A549 (cell line): Measurements from ENCODE around the gene MEF2C. TPM values are rescaled to one million over a fixed set of nuclear protein-coding genes. Genes with fewer than 3 reads are reported as not detected.

ENCODE experiments used
- ATAC-seq, 2 experiments: fragments of 200-7000 bp in 1 of 2; fragments of >200 bp in 1 of 2; cut with Nextera tagmentation in 1 of 2; cut with Tn5 transposase in 1 of 2; 3 replicates each; pipeline versions ENCODE4 v1.8.0 to v1.9.1; 2018 to 2020; ENCODE audit warnings: mild to moderate bottlenecking in 1 of 2, moderate library complexity in 1 of 2
- CTCF ChIA-PET: fragments of 300-600 bp; sonication (Branson Sonifier 250); formaldehyde crosslinking; extraction: SDS; loops from one replicate; lab custom pipeline; 2021; ENCODE audit warnings: antibody characterized with exemption, inconsistent platforms; lab: Yijun Ruan, JAX
- POLR2A ChIA-PET: fragments of 350-600 bp; formaldehyde crosslinking; extraction: SDS; loops from one replicate; lab custom pipeline; 2021; ENCODE audit warnings: antibody characterized with exemption, inconsistent platforms; lab: Yijun Ruan, JAX
- DNase-seq, 2 experiments: peaks; one replicate each; pipeline versions ENCODE4 v3.0.0 to v3.0.0-alpha.2; 2011 to 2016; ENCODE audit warnings: low read depth in 1 of 2, low spot score in 1 of 2
- FAIRE-seq: peaks from 2 replicates; lab custom pipeline; 2011; peaks lifted over from hg19 to GRCh38; lab: Jason Lieb, UNC
- H3K27ac ChIP-seq, 2 experiments: fragments of >200 bp; sonication (Bioruptor Twin); formaldehyde crosslinking; 3 replicates each; pipeline ENCODE4 v1.5.1; 2016 to 2017
- H3K4me1 ChIP-seq: fragments of >200 bp; sonication (Bioruptor Twin); formaldehyde crosslinking; 3 replicates; pipeline ENCODE4 v1.6.1; 2016
- H3K4me2 ChIP-seq: fragments of >200 bp; sonication (Bioruptor Twin); formaldehyde crosslinking; 3 replicates; pipeline ENCODE4 v1.6.1; 2016
- H3K4me3 ChIP-seq: fragments of >200 bp; sonication (Bioruptor Twin); formaldehyde crosslinking; 3 replicates; pipeline ENCODE4 v1.5.1; 2016
- H3K9me3 ChIP-seq: fragments of >200 bp; sonication (Bioruptor Twin); formaldehyde crosslinking; 3 replicates; pipeline ENCODE4 v1.6.1; 2016
- HDAC2 ChIP-seq: fragments of 200-600 bp; sonication (generic); IDR thresholded peaks from 2 replicates; pipeline ENCODE4 v1.6.1; 2016
- HOXB13 ChIP-seq: fragments of 250-450 bp; sonication (Bioruptor Pico); IDR thresholded peaks from 2 replicates; pipeline ENCODE4 v1.5.0; 2020; ENCODE audit warnings: low read depth, mild to moderate bottlenecking, moderate library complexity
- HOXB5 ChIP-seq: fragments of 250-450 bp; sonication (Bioruptor Pico); IDR thresholded peaks from 2 replicates; pipeline ENCODE4 v1.5.0; 2020; ENCODE audit warnings: mild to moderate bottlenecking, moderate library complexity
- KDM1A ChIP-seq: fragments of 200-600 bp; sonication (generic); IDR thresholded peaks from 2 replicates; pipeline ENCODE4 v1.6.1; 2016; ENCODE audit warnings: low read depth, mild to moderate bottlenecking
- NFE2L2 ChIP-seq: fragments of 150-350 bp; conservative IDR thresholded peaks from 2 replicates; pipeline ENCODE4 v1.6.1; 2014; ENCODE audit warnings: low read length
- POLR2AphosphoS2 ChIP-seq: conservative IDR thresholded peaks from 2 replicates; pipeline ENCODE4 v1.6.1; 2012; ENCODE audit warnings: low read length, improper control_type of control experiment, inconsistent platforms
- RAD21 ChIP-seq, 2 experiments: fragments of >200 bp in 1 of 2; sonication (Bioruptor Twin) in 1 of 2; formaldehyde crosslinking in 1 of 2; IDR thresholded peaks in 1 of 2; conservative IDR thresholded peaks in 1 of 2; 2 replicates in 1 of 2; 3 replicates in 1 of 2; pipeline ENCODE4 v1.6.1; 2012 to 2018; ENCODE audit warnings: inconsistent platforms in 1 of 2
- RARB ChIP-seq: fragments of 250-450 bp; sonication (Bioruptor Pico); IDR thresholded peaks from 2 replicates; pipeline ENCODE4 v1.8.0; 2021; ENCODE audit warnings: mild to moderate bottlenecking, moderate library complexity
- RFX5 ChIP-seq: fragments of 450-650 bp; IDR thresholded peaks from 2 replicates; pipeline ENCODE4 v1.7.1; 2014; ENCODE audit warnings: antibody characterized with exemption, mild to moderate bottlenecking, moderate library complexity
- SREBF2 ChIP-seq: fragments of 450-650 bp; IDR thresholded peaks from 2 replicates; pipeline ENCODE4 v1.6.1; 2014; ENCODE audit warnings: mild to moderate bottlenecking, moderate library complexity
- TFCP2L1 ChIP-seq: fragments of 250-450 bp; sonication (Bioruptor Pico); IDR thresholded peaks from 2 replicates; pipeline ENCODE4 v1.5.0; 2021; ENCODE audit warnings: mild to moderate bottlenecking
- TP53 ChIP-seq: fragments of 250-450 bp; sonication (Bioruptor Pico); IDR thresholded peaks from 2 replicates; pipeline ENCODE4 v1.5.0; 2021; ENCODE audit warnings: mild to moderate bottlenecking, moderate library complexity
- ZFP36 ChIP-seq: fragments of 450-650 bp; IDR thresholded peaks from 2 replicates; pipeline ENCODE4 v1.6.1; 2014; ENCODE audit warnings: borderline replicate concordance; ENCODE audit not compliant: partially characterized antibody
- ZNF302 ChIP-seq: fragments of 250-450 bp; sonication (Bioruptor Pico); IDR thresholded peaks from 2 replicates; pipeline ENCODE4 v1.9.0; 2021; ENCODE audit warnings: inconsistent platforms, mild to moderate bottlenecking, moderate library complexity
- WGBS: methylation state at CpG from one replicate; pipeline ENCODE4 v1.1.6; 2017; ENCODE audit errors: missing lambda C conversion rate; 5-methylcytosine and 5-hydroxymethylcytosine counted together
- polyA plus RNA-seq, 4 experiments: library from polyadenylated mRNA; depleted of rRNA in 3 of 4; stranded (reverse); fragments of >200 nt; fragmentation: RNase III in 1 of 4; extraction: RNeasy Plus Mini Kit Qiagen cat#74134 plus additional on column Dnase treatment in 1 of 4; gene quantifications; 2 replicates in 3 of 4; 3 replicates in 1 of 4; pipeline ENCODE4 v1.2.3, GENCODE V29; 2011 to 2017
- TF ChIP-seq, protein P1 (sequence below): fragments of 200-600 bp; sonication (generic); IDR thresholded peaks from 2 replicates; pipeline ENCODE4 v1.6.1; 2016; ENCODE audit warnings: antibody characterized with exemption, mild to moderate bottlenecking, moderate library complexity
- TF ChIP-seq, protein P2 (sequence below): fragments of 250-450 bp; sonication (Bioruptor Pico); IDR thresholded peaks from 2 replicates; pipeline ENCODE4 v1.5.0; 2020; ENCODE audit warnings: low read depth, mild to moderate bottlenecking, moderate library complexity
- TF ChIP-seq, protein P3 (sequence below): fragments of >200 bp; sonication (Bioruptor Twin); formaldehyde crosslinking; IDR thresholded peaks from 3 replicates; pipeline ENCODE4 v1.6.1; 2016
- TF ChIP-seq, protein P4 (sequence below): fragments of 450-650 bp; IDR thresholded peaks from 2 replicates; pipeline ENCODE4 v1.6.1; 2014; ENCODE audit warnings: antibody characterized with exemption
- TF ChIP-seq, protein P5 (sequence below): IDR thresholded peaks from 2 replicates; pipeline ENCODE4 v1.6.1; 2012
- TF ChIP-seq, protein P6 (sequence below): fragments of >200 bp; sonication (Bioruptor Twin); formaldehyde crosslinking; IDR thresholded peaks from 3 replicates; pipeline ENCODE4 v1.5.1; 2016

Gene MEF2C
- polyA plus RNA-seq, 2 of the 4 experiments (the other 2 are of a cell fraction): 0.03 to 0.06 TPM

DNA sequence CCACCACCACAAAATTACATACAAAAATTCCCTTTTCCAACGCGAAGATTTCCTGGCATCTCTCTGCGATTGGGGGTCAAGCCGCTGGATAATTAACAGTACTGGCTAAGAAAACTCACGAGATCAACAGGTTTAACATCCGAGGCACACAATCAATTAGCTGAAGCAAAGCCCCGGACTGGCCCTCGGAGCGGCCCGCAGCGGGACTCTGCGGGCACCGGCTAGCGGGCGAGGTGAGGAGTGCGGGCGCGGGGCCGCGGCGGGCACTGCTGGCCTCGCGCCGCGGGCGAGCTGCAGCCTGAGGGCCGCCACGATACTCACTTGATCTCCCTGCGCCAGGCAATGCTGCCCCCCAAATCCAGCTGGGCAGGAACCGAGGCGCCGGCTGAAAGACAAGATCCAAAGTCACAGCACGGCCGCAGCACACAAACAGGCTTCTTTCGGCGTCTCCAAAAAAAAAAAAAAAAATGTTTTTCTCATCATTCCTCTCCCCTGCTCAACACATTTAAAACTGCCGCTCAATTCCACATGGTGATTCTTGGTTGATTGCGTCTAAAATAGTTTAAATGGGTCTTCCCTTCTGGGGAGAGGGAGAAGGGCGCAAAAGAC lies 210.2 kb downstream of the MEF2C start (continued):
- TF ChIP-seq, protein P1, sequence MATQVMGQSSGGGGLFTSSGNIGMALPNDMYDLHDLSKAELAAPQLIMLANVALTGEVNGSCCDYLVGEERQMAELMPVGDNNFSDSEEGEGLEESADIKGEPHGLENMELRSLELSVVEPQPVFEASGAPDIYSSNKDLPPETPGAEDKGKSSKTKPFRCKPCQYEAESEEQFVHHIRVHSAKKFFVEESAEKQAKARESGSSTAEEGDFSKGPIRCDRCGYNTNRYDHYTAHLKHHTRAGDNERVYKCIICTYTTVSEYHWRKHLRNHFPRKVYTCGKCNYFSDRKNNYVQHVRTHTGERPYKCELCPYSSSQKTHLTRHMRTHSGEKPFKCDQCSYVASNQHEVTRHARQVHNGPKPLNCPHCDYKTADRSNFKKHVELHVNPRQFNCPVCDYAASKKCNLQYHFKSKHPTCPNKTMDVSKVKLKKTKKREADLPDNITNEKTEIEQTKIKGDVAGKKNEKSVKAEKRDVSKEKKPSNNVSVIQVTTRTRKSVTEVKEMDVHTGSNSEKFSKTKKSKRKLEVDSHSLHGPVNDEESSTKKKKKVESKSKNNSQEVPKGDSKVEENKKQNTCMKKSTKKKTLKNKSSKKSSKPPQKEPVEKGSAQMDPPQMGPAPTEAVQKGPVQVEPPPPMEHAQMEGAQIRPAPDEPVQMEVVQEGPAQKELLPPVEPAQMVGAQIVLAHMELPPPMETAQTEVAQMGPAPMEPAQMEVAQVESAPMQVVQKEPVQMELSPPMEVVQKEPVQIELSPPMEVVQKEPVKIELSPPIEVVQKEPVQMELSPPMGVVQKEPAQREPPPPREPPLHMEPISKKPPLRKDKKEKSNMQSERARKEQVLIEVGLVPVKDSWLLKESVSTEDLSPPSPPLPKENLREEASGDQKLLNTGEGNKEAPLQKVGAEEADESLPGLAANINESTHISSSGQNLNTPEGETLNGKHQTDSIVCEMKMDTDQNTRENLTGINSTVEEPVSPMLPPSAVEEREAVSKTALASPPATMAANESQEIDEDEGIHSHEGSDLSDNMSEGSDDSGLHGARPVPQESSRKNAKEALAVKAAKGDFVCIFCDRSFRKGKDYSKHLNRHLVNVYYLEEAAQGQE: no peak
- no peak for TF ChIP-seq ZNF302 (CRISPR knock-in tag)
- TF ChIP-seq, protein P2, sequence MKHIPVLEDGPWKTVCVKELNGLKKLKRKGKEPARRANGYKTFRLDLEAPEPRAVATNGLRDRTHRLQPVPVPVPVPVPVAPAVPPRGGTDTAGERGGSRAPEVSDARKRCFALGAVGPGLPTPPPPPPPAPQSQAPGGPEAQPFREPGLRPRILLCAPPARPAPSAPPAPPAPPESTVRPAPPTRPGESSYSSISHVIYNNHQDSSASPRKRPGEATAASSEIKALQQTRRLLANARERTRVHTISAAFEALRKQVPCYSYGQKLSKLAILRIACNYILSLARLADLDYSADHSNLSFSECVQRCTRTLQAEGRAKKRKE: no peak
- no peak for TF ChIP-seq NFE2L2
- TF ChIP-seq, protein P3, sequence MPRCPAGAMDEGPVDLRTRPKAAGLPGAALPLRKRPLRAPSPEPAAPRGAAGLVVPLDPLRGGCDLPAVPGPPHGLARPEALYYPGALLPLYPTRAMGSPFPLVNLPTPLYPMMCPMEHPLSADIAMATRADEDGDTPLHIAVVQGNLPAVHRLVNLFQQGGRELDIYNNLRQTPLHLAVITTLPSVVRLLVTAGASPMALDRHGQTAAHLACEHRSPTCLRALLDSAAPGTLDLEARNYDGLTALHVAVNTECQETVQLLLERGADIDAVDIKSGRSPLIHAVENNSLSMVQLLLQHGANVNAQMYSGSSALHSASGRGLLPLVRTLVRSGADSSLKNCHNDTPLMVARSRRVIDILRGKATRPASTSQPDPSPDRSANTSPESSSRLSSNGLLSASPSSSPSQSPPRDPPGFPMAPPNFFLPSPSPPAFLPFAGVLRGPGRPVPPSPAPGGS: no peak
- no peak for TF ChIP-seq HDAC2
- TF ChIP-seq, protein P4, sequence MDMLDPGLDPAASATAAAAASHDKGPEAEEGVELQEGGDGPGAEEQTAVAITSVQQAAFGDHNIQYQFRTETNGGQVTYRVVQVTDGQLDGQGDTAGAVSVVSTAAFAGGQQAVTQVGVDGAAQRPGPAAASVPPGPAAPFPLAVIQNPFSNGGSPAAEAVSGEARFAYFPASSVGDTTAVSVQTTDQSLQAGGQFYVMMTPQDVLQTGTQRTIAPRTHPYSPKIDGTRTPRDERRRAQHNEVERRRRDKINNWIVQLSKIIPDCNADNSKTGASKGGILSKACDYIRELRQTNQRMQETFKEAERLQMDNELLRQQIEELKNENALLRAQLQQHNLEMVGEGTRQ: no peak
- no peak for TF ChIP-seq TFCP2L1 (CRISPR knock-in tag)
- TF ChIP-seq HOXB13: no peak
- no peak for TF ChIP-seq ZFP36
- TF ChIP-seq, all 56 proteins: peak for 0

DNA sequence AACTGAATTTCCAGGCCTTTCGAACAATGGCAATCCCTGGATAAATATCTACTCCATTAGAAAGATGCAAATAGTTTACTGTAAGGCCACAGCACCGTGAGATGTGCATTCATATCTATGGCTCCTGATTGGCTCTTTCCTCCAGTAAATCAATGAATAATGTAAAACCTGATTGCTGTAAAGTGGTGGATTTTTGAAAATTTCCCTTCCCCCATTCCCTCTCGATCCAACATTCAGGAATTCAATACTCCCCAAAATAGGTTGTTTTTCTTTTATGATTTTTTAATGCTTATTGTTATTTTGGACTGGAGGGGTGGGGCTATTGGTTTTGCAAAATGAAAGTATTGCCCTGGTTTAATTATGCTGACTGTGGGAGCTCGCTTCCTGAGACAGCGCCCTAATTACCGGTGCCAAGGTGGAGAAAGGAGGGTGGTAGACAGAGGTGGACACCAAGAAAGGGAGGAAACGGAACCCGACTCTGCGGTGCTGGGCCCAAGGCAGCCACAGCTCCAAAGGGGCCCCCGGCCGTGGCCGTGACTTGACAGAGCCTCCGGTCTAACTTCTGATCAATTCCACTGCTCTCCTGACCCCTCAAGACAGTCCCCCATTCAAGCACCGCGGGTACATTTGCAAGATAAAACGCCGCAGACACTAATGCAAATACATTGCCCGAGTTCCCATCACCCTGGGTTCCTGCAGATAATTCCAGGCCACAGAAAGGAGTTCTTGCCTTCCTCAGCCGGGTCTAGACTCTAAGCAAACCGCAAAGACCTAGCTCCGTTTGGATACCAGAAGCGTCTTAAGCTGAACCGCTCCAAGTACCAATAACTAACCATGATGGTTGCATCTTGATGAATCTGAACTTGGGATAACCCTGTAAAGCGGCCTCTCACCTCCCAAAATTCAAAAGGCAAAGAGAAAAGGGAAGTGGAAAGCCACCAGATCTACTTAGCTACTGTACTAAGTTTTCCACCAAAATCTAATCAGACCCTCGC lies 211.2 kb downstream of the MEF2C start:
- 55% methylated on average over 25 of the region's 25 CpGs for WGBS
- no peak overlapping the region for H3K4me2 ChIP-seq
- no peak overlapping the region for H3K27ac ChIP-seq
- FAIRE-seq (no peak), ATAC-seq (no peak), DNase-seq (no peak)
- H3K9me3 ChIP-seq: no peaks in the 10 kb centered on the region
- TF ChIP-seq, protein P5, sequence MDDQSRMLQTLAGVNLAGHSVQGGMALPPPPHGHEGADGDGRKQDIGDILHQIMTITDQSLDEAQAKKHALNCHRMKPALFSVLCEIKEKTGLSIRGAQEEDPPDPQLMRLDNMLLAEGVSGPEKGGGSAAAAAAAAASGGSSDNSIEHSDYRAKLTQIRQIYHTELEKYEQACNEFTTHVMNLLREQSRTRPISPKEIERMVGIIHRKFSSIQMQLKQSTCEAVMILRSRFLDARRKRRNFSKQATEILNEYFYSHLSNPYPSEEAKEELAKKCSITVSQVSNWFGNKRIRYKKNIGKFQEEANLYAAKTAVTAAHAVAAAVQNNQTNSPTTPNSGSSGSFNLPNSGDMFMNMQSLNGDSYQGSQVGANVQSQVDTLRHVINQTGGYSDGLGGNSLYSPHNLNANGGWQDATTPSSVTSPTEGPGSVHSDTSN: no peak
- TF ChIP-seq POLR2AphosphoS2 (no peak), HOXB5 (no peak), KDM1A (no peak), RFX5 (no peak), HDAC2 (no peak), TP53 (CRISPR knock-in tag) (no peak), RARB (CRISPR knock-in tag) (no peak), HOXB13 (no peak), SREBF2 (no peak), RAD21 (conservative IDR thresholded peaks at IDR 0.05 in 1 of 2, IDR thresholded peaks at IDR 0.05 in 1 of 2) (no peak)
- TF ChIP-seq, protein P6, sequence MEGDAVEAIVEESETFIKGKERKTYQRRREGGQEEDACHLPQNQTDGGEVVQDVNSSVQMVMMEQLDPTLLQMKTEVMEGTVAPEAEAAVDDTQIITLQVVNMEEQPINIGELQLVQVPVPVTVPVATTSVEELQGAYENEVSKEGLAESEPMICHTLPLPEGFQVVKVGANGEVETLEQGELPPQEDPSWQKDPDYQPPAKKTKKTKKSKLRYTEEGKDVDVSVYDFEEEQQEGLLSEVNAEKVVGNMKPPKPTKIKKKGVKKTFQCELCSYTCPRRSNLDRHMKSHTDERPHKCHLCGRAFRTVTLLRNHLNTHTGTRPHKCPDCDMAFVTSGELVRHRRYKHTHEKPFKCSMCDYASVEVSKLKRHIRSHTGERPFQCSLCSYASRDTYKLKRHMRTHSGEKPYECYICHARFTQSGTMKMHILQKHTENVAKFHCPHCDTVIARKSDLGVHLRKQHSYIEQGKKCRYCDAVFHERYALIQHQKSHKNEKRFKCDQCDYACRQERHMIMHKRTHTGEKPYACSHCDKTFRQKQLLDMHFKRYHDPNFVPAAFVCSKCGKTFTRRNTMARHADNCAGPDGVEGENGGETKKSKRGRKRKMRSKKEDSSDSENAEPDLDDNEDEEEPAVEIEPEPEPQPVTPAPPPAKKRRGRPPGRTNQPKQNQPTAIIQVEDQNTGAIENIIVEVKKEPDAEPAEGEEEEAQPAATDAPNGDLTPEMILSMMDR: no peak
- POLR2A ChIA-PET: no interaction called here
- CTCF ChIA-PET: interaction anchor here (0.8 to 1.7 kb wide), 2 partner anchors 9 to 19 kb away, joined by 4 to 7 read pairs; no protein-coding TSS in a partner anchor
- no peak overlapping the region for H3K4me3 ChIP-seq
- no peaks in the 10 kb centered on the region for H3K4me1 ChIP-seq
